Renal pelvis (tissue), 4 donors: Measurements from ENCODE around the gene BMPR1A. TPM values are rescaled to one million over a fixed set of nuclear protein-coding genes. Genes with fewer than 3 reads are reported as not detected.

Experiments used
- DNase-seq: peaks from one replicate; pipeline ENCODE4 v3.0.0-alpha.2; 2013
- polyA plus RNA-seq, 3 donors: library from polyadenylated mRNA; unstranded; fragments of 120-200 nt; gene quantifications; one replicate each; pipeline ENCODE4 v1.2.1, GENCODE V29; 2013; ENCODE audit not compliant: insufficient read length in 3 of 3

BMPR1A gene
- polyA plus RNA-seq, 3 donors: 65.2 to 70.1 (median 67.1) TPM

DNA sequence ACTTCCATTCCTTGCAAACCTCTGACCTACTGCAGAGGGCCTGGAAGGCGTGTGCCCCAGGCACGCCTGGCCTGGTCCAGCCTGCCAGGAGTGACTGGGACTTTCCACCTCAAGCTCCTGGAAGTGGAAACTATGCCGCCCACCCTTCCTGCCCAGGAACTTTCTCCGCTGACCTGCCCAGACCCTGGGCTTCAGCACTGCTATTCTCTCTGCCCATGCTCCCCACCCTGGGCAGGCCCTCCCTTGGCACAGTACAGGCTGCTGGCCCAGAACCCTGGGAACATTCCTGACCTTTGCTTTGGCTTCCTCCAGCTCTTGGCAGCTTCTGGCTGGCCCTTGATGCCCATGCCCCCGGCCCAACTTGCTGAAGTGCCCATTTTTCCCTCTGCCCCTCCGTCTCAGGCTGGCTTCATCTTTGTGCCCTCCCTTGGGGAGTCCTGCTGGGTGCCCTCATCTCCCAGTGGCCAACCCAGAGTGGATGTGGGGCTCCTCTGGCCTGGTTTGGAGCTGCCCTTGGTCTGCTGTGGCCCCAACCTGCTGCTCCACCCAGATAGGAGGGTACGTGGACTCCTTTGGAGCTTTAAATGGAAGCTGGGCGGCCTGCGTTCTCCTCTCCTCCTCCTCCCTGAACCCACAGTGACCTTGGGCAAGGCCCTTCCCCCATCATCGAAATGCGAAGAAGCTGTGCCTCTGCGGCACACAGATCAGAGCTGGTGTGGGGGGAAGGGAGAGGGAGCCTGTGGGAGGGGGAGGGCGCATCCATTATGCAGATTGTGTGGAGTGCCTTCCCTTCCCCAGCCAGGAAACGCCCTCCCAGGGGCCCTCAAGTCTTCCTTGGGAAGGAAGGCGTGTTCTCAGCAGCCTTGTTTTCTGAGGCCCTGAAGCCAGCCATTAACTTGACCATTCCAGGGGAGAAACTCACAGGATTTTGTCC, 197.6 kb downstream of the BMPR1A start:
- DNase-seq: peak; percentile 69

DNA sequence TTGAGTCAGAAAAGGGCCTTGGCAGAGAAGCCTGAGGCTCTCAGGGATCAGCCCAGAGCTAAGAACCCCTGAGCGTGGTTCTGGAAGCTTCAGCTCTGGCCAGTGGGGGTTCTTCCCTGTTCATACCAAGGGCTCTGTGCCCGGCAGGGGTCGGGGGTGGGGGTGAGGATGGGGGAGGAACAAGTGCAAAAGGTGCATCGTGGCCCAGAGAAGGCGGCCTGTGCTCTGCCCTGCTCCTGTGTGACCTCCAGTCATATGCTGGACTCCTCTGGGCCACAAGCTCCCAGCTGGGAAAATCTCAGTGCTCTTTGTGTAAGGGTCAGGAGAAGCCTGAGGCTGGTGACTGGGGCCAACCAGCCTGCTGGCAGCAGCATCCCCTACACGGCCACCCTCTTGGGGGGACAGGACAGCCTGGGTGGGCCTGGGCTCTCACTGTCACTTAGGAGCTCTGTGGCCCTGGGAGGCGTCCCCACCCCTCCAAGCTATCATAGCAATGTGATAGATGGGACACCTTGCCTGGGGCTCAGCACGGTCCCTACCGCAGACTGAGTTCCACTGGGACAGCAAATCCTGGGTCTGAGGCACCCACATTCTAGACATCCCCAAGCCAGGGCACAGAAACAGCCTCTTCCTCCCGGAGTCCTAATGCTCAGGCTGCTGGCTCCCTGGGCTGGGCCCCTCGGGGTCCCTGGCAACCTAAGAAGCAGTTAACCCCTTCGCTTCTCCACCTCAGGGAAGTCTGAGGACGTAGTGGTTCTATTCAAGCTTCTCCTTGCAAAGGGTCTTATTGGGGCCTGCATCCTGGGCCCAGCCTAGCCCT, 198.5 kb downstream of the BMPR1A start:
- no peak for DNase-seq

DNA sequence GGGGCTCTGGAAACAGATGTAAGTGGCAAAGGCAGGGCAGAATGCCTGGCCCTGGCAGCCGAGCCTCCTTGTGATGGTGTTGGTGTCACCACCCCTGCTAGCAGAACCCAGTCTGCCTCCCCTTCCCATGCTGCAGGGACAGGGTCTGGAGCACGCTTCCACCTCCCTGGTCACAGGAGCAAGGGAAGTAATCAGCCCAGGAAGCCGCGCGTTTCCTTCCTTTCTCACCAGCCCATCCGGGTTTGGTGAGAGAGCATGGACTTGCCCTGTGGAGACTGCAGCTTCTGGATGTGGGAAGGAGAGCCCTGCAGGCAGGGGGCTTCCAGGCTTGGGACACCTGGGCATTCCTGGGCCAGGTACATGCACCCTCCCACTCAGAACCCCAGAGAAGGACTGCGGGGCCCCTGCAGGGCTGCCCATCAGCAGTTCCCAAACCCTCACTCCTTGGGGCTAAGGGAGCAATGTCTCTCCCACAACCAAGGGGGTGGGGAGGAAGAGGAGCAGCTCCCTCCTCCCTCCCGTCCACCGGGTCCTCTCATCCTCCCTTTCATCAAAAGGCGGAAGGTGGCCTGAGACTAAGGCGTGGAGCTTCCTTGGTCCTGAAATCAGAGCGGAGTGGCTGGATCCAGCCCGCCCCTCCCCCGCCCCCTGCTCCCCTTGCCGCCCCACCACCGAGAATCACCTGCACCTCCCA, 199.2 kb downstream of the BMPR1A start:
- DNase-seq: no peak

DNA sequence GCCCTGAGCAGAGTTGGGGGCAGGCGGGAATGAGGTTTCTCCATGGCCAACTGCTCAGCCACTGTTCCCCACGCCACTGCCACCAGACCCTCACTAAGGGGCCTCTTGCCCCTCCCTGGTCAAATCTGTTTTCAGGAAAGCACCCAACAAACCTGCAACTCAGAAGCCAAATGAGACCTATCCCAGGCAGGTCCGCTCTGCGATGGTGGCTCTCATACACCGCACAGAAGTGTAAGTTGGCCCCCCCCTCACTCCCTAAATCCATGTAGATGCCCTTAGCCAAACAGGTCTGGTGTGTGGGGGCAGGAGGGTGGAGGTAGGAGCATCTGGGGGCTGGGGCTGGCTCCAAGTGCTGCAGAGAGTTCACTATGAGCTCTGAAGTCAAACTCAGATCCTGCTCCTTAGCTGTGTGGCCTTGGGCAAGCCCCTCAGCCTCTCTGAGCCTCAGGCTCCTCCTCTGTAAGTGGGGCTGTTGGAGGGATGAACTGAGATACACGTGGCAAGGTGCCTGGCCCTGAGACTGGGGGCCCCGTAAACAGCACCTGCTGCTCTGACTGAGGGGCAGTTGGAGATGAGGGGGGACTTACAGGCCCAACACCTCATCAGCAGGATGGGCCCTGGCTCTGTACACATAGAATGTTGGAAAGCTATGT, 199.9 kb downstream of the BMPR1A start:
- DNase-seq: no peak

DNA sequence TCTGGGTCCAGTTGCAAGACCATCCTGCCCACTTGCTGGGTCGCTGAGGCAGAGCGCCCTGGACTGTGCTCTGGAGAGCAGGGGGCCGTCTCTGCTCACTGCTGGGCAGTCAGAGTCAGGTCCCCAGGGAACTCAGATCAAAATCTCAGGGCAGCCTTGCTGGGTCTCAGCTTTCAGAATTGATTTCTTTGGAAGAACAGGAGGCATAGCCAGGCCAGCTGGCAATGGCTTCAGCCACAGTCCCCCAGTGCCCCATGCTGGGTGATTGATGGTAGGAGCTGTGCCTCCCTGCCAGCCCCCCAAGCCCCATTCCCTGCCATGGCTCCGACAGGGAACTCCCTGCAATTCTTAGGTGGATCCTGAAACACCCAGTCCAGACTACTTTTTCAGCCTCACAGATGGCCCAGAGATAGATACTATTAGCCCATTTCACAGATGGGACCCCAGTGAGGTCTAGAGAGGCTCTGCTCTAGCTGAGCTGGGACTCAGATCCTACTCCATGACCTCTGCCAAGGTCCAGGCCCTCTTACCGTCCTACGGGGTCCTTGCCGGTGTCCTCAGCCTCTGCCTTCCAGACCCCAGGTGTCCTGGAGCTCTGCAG, 200.5 kb downstream of the BMPR1A start:
- DNase-seq: no peak

DNA sequence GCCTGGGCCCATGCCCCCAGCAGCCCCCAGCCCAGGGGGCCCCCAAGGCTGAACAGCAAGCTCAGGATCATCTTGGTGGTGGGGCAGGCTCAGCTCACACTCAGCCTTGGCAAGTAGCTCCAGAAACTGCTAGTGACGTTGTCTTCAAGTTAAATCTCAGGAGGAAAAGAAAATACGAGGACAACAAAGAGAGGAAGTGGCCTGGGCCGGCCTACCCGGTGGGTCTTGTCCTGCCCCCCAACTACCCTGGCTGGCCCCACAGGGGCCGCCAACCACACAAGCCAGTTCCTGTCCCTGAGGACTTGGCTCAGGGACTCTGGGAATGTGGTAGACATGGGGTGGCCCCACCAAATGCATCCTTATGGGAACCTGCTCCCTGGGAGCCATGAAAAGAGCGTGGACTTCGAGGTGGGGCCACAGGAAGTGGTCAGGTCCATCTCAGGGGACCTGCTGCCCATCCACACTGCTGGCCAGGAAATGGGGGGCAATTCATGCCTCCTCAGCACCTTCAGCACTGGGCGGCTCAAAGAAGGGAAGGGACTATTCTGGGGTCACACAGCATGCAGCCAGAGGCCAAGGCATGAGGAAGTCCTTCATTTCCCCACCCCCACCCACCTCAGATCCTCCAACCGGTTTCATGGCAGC, 201.2 kb downstream of the BMPR1A start, which contains the start of gene MMRN2:
Gene MMRN2, minus strand, starts transcription at position 145 of the 645 bp plus-strand sequence. Its CDS starts 74 bp downstream, at position 71.
- DNase-seq: no peak

DNA sequence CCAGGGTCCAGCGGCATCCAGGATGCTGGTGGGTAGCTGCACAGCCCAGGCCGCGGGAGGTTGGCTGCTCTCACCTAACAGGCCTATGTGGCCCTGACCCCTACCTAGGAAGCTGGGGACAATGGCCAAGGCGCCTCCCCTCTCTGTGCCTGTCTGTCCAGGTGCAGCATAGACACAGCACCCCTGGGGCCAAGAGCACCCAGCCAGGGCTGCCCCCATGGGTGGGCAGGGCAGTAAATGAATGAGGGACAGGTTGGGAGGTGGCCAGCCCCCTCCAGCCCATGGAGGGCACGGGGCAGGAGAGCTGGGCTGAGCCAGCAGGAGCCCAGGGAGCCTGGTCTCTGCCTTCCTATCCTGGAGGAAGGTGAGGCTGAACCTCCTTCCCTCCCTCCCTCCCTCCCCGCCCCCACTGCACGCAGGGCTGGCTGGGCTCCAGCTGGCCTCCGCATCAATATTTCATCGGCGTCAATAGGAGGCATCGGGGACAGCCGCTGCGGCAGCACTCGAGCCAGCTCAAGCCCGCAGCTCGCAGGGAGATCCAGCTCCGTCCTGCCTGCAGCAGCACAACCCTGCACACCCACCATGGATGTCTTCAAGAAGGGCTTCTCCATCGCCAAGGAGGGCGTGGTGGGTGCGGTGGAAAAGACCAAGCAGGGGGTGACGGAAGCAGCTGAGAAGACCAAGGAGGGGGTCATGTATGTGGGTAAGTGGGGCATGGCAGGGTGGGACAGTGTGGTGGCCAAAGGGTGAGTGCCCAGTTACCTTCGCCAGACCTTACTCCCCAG, 201.9 kb downstream of the BMPR1A start, which contains the start of gene SNCG:
Gene SNCG, plus strand, starts transcription at position 484 of the 785 bp plus-strand sequence. Its CDS starts 99 bp downstream, at position 583.
- DNase-seq: no peak

DNA sequence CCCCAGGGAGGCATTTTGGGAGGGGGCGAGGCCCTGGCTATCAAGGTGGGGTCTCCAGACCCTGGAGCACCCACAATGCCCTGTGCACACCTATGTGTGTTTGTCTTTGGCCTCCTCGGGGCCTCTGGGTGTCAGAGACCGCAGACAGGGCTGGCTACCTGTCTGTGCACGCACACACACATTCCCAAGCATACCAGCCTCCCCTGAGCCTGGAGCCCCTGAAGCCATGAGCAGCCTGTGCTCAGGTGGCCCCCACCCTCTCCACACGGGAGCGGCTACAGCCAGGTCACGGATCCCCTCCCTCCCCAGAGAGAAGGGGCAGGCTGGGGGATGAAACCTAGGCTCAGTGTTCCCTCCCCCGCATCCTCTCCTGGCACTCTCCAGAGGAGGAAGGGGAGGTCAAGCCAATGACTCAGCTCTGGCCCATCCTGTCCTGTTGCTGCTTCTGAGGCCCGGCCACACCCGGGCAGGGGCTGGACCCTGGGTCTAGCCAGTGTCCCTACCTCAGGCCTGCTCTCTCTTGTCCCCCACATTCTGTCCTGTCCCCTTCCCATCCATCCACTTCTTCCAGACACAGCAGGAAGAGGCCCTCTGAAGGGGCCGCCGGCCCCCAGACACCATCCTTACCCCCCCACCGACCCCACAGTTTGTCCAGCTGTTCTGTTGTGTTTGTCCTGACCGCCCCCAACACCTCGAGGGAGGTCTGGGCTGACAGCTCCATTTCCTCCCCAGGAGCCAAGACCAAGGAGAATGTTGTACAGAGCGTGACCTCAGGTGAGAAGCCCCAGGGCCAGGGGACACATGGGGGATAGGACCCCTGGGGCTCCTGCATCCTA, 202.7 kb downstream of the BMPR1A start:
- DNase-seq: peak; percentile 66

DNA sequence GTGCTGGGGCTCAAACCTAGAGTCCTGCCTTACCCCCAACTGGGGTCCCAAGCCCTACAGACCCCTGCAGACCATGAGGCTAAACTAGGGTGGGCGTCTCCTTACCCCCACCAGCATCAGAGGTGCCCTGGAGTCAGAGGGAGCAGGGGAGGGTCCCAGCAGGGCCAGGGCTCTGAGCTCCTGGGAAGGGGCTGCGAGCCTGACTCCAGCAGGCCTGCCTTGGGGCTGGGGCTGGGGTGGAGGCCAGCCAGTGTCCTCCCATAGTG, 203.3 kb downstream of the BMPR1A start:
- no peak for DNase-seq

DNA sequence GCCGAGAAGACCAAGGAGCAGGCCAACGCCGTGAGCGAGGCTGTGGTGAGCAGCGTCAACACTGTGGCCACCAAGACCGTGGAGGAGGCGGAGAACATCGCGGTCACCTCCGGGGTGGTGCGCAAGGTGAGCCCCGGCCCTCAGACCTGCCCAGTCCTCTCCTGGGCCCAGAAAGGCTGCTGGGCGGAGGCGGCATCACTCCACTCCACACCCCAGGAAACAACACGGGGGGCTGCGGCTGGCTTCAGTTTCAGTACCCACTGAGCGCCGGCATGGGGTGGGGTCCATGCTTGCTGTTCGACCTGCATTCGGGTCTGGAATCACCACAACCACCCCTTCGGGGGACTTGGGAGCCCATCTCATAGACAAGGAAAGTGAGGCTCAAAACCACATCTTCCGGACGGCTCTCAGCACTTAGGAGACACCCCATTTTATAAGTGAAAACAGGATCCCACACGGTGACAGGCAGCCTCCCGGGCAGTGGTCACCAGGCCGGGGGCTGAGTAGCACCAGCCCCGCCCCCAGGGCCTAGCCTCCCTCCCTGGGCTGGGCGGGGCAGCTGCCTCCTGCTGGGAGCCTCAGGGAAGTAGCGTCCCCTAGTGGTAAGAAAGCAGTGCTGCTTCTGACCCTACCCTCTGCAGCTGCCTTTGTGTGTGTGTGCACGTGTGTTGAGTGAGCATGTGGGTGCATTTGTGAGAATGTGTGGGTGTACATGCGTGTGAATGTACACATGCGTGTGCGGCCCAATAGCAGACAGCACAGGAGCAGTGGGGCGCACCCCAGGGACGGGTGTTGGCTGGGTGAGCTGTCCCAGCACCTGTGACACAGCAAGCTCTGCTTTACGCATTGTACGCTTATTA, 203.8 kb downstream of the BMPR1A start:
- no peak for DNase-seq

DNA sequence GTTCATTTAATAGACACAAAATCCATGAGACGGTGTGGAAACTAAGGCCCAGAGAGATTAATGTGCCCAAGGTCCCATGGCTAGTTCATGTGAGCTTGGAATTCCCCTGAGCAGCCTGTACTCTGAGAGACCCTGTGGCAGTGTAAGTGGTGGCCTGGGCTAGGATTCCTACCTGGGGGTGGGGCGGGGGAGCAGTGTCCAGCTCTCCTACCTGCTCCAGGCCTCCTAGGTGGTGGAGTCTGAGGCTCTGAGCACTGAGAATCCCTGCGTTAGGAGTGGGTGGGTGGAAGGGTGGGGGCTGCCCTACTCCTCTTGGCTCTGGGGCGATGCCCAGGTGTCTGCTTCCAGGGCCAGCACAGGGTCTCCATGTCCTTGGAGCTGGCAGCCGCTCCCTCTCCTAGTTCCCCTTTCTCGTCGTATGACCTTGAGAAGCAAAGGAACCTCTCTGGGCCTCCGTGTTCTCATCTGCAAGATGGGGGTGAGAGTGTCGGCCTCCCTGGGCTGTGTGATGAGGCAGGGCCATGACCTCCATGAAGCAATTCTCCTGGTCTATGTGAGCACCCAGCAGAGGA, 204.5 kb downstream of the BMPR1A start:
- no peak for DNase-seq

DNA sequence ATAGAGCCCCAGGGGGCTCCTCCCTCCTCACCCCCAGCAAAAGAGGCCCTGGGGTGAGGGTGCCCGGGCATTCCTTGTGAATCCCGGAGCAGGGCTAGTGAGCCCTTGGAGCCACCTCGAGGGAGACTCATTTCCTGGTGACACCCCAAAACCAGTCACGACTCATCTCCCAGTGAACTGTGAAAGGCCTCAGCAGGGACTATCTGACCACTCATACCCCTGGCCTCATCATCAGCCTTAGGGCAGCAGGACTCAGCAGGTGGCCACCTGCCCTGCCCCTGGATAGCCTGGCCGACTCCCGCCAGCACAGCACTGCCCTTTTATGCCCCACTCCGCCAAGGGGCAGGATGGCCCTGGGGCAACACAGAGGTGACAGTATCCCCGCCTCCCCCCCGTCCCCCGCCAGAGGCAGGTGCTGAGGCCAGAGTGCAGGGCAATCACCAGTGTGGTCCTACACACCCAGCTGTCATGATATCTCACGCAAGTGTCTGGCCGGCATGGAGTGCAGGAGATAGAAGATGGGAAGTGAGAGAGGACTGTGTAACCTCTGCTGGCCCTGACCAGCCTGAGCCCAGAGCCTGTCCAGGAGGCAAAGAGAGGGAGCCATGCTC, 205.2 kb downstream of the BMPR1A start:
- DNase-seq: no peak

DNA sequence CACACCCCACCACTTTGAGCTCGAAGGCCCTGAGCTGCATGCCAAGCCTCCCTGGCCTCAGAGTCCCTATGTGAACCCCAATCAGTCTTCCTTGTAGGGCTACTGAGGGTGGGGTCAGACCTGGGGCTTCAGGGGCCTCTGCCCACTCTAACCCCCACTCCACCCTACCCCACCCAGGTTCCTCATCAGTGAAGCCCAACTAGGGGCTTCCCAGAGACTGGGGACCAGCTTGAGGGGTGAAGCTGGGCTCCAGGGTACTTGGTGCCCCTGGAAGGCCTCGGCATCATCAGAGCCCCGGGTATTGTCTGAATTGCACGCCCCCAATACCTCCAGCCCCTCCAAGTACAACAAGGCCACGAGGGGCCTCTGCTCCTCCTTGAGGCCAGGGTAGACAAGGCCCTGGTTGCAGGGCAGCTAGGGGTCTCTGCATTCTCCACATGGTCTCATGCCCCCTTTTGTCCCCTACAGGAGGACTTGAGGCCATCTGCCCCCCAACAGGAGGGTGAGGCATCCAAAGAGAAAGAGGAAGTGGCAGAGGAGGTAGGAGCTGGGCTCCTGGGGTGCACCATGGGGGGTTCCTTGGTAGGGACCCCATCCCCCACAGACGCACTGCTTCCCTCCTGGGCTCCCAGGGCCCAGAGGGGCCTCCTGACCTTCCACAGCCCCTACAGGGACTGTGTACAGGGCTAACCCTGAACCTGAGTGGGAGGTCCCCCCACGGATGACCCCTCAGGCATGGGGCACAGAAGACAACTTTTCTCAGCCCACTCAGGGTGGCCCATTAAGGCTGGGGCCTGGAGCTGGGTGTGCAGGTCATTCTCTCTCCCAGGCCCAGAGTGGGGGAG, 205.9 kb downstream of the BMPR1A start:
- no peak for DNase-seq

DNA sequence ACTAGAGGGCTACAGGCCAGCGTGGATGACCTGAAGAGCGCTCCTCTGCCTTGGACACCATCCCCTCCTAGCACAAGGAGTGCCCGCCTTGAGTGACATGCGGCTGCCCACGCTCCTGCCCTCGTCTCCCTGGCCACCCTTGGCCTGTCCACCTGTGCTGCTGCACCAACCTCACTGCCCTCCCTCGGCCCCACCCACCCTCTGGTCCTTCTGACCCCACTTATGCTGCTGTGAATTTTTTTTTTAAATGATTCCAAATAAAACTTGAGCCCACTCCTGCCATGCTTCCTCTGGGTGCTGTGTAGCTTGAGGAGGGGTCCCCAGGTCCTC, 206.5 kb downstream of the BMPR1A start:
- no peak for DNase-seq

DNA sequence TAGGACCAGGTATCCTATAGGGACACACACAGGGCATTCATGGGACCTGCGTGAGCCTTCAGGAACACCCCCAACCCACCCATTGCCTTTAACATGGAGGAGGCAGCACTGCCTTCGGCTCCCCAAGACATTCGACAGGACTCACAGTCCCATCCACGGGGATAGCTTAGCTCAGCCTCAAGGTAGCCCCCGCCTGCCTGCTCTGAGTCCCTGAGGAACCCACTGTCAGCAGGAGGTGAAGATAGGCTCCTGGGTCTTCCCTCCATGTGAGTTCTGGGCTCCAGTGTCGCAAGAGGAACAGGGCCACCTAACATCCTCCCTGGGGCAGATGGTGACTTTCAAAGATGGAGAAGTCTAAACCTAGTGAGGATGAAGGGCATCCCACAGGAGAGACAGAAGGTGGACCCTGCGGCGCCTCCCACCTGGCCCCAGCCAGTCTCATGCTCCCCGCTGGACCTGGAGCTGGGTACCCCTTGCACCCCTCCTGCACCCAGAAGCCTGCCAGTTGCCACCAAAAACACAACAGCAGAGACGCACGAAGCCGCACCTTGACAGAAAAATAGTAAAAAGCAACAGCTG, 207.0 kb downstream of the BMPR1A start:
- no peak for DNase-seq
